SU-DHL-6 (cell line): Measurements from ENCODE around the gene CST9.

ENCODE experiments used
- H2AFZ ChIP-seq: fragments of 200-600 bp; sonication (generic); 2 replicates; pipeline ENCODE4 v1.6.1; 2014; ENCODE audit warnings: low read depth, mild to moderate bottlenecking, moderate library complexity, mixed read lengths, antibody characterized with exemption, low read length; ENCODE audit not compliant: severe bottlenecking
- H3F3A ChIP-seq: fragments of 200-600 bp; shearing (Covaris generic); 2 replicates; pipeline ENCODE4 v1.6.0; 2016; ENCODE audit warnings: antibody characterized with exemption, mild to moderate bottlenecking; ENCODE audit not compliant: insufficient read depth
- H3K27ac ChIP-seq: fragments of 200-600 bp; sonication (generic); 2 replicates; pipeline ENCODE4 v1.5.1; 2016; ENCODE audit warnings: low read depth, mild to moderate bottlenecking, low read length, moderate library complexity, mixed read lengths
- H3K27me3 ChIP-seq: fragments of 200-600 bp; sonication (generic), shearing (Covaris generic); 2 replicates; pipeline ENCODE4 v1.6.0; 2014; ENCODE audit warnings: mild to moderate bottlenecking, low read length
- H3K36me3 ChIP-seq: fragments of 200-600 bp; sonication (generic); 2 replicates; pipeline ENCODE4 v1.6.1; 2014; ENCODE audit warnings: mild to moderate bottlenecking, low read length, mixed read lengths
- H3K4me2 ChIP-seq: fragments of 300-600, 200-600 bp; shearing (Covaris generic), sonication (generic); 2 replicates; pipeline ENCODE4 v1.6.0; 2014; ENCODE audit warnings: low read length, low read depth, mild to moderate bottlenecking; ENCODE audit not compliant: poor library complexity, severe bottlenecking
- H3K4me3 ChIP-seq: fragments of 200-600 bp; sonication (generic); 2 replicates; pipeline ENCODE4 v1.5.1; 2014; ENCODE audit warnings: antibody characterized with exemption, low read length, mild to moderate bottlenecking, mixed read lengths; ENCODE audit not compliant: insufficient read depth, poor library complexity, severe bottlenecking
- H3K79me2 ChIP-seq: fragments of 200-600 bp; sonication (generic); 2 replicates; pipeline ENCODE4 v1.6.1; 2014; ENCODE audit warnings: mild to moderate bottlenecking, low read length, moderate library complexity; ENCODE audit not compliant: insufficient read depth
- H3K9ac ChIP-seq: fragments of 200-600 bp; sonication (generic); 2 replicates; pipeline ENCODE4 v1.7.0; 2014; ENCODE audit warnings: mild to moderate bottlenecking, low read length
- H3K9me2 ChIP-seq: fragments of 200-600 bp; sonication (generic); replicated peaks from 2 replicates; pipeline ENCODE4 v1.6.1; 2014; ENCODE audit warnings: low read length; ENCODE audit not compliant: insufficient read depth
- H3K9me3 ChIP-seq: fragments of 200-600 bp; sonication (generic); 2 replicates; pipeline ENCODE4 v1.6.1; 2014; ENCODE audit warnings: low read length, mixed read lengths; ENCODE audit not compliant: insufficient read depth
- H4K20me1 ChIP-seq: fragments of 200-600 bp; sonication (generic); 2 replicates; pipeline ENCODE4 v1.6.1; 2014; ENCODE audit warnings: low read depth, mild to moderate bottlenecking, antibody characterized with exemption, low read length, moderate library complexity, mixed read lengths
- EZH2phosphoT487 ChIP-seq: fragments of 200-600 bp; sonication (generic), shearing (Covaris generic); conservative IDR thresholded peaks from 2 replicates; pipeline ENCODE4 v1.6.1; 2018; ENCODE audit warnings: mild to moderate bottlenecking, antibody characterized with exemption, low read length, moderate library complexity, mixed read lengths
- TF ChIP-seq, protein P1 (sequence below): fragments of 200-600 bp; sonication (generic); IDR thresholded peaks from one replicate; pipeline ENCODE4 v1.5.1; 2017; ENCODE audit warnings: antibody characterized with exemption, mild to moderate bottlenecking, low read length, moderate library complexity; ENCODE audit not compliant: insufficient read depth, poor library complexity, severe bottlenecking

Gene CST9, protein sequence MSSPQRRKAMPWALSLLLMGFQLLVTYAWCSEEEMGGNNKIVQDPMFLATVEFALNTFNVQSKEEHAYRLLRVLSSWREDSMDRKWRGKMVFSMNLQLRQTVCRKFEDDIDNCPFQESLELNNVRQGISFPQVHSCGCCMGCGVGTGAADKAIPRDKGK

DNA sequence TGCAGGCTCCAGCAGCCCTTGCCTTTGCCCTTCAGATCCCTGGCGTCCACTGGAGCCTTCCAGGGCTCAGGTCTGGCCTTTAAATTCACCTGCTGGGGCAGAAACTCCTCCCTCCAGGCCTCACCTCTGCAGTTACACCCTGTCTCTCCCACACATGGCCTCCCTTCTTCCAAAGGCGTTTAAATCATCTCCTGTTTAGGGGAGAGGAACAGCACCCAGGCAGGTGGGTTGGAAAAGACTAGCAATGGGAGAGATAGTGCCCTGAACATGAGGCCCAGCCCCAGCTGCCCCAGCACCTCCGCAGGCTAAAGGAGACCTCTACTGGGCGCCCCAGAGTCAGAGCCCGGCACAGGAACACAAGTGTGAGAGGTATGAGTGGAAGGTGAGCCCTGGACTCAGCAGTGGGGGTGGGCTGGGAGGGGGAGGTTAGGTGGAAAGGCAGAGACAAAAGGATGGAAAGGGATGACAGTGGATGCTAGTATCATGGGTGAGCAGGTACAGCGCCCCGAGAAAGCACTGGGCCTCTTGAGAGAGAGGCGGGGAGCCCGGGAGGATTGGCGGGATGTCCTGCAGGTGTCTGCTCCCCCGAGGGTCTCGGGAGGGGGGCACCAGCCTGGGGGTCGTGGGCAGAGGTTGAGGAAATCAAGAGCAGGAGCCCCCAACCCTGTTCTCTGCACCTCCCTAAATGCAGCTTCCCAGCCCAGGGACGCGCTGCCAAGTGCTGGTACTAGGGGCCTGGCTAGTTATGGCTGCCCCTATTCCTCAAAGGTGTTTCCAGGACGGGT lies at the start of gene CST9:
TSS of gene CST9 (minus strand) at position 51 of the 785 bp plus-strand sequence. CDS start 53 bp downstream, outside the sequence.
- H3K4me2 ChIP-seq: no peak within 1 kb of the TSS
- no peak within 1 kb of the TSS for H3K4me3 ChIP-seq
- H4K20me1 ChIP-seq: no peaks in the 10 kb centered on the region
- no peaks in the 10 kb centered on the region for H3K79me2 ChIP-seq
- H3K9ac ChIP-seq: no peak within 1 kb of the TSS
- no peak within 1 kb of the TSS for H2AFZ ChIP-seq
- H3K27ac ChIP-seq: no peak within 1 kb of the TSS
- H3K9me3 ChIP-seq: no peaks in the 10 kb centered on the region
- no peaks in the 10 kb centered on the region for H3K36me3 ChIP-seq
- no peaks in the 10 kb centered on the region for H3K27me3 ChIP-seq
- H3F3A ChIP-seq: no peaks in the 10 kb centered on the region
- H3K9me2 ChIP-seq: no peaks in the 10 kb centered on the region
- TF ChIP-seq EZH2phosphoT487: no peak
- TF ChIP-seq, protein P1, sequence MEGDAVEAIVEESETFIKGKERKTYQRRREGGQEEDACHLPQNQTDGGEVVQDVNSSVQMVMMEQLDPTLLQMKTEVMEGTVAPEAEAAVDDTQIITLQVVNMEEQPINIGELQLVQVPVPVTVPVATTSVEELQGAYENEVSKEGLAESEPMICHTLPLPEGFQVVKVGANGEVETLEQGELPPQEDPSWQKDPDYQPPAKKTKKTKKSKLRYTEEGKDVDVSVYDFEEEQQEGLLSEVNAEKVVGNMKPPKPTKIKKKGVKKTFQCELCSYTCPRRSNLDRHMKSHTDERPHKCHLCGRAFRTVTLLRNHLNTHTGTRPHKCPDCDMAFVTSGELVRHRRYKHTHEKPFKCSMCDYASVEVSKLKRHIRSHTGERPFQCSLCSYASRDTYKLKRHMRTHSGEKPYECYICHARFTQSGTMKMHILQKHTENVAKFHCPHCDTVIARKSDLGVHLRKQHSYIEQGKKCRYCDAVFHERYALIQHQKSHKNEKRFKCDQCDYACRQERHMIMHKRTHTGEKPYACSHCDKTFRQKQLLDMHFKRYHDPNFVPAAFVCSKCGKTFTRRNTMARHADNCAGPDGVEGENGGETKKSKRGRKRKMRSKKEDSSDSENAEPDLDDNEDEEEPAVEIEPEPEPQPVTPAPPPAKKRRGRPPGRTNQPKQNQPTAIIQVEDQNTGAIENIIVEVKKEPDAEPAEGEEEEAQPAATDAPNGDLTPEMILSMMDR: no peak

DNA sequence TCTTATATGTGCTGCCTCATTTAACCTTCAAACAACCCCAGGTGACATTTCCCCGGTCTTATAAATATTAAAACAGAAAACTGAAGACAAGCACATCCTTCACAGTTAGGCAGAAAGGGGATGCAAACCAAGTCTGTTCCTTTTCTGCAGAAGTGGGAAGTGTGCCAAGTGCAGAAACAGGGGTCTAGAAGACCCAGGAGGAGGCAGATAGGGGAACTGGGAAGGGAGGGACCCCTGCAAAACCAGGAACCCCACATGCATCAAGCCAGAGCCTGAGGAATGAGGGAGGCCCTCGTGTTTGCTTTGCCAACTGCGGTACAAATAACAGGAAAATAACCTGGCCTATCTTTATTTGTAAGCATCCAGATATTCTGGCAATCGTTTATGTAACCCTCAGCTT lies 49.0 kb upstream of the CST9 start:
- no peaks in the 10 kb centered on the region for H3K9me2 ChIP-seq
- no peak overlapping the region for H3K9ac ChIP-seq
- H4K20me1 ChIP-seq: no peaks in the 10 kb centered on the region
- no peak overlapping the region for H3K27ac ChIP-seq
- H3K27me3 ChIP-seq: no peaks in the 10 kb centered on the region
- H3F3A ChIP-seq: no peaks in the 10 kb centered on the region
- no peaks in the 10 kb centered on the region for H3K9me3 ChIP-seq
- no peak overlapping the region for H3K4me3 ChIP-seq
- H3K4me2 ChIP-seq: no peak overlapping the region
- no peak overlapping the region for H2AFZ ChIP-seq
- TF ChIP-seq, protein P1: no peak
- no peak for TF ChIP-seq EZH2phosphoT487
- no peaks in the 10 kb centered on the region for H3K79me2 ChIP-seq
- no peaks in the 10 kb centered on the region for H3K36me3 ChIP-seq

DNA sequence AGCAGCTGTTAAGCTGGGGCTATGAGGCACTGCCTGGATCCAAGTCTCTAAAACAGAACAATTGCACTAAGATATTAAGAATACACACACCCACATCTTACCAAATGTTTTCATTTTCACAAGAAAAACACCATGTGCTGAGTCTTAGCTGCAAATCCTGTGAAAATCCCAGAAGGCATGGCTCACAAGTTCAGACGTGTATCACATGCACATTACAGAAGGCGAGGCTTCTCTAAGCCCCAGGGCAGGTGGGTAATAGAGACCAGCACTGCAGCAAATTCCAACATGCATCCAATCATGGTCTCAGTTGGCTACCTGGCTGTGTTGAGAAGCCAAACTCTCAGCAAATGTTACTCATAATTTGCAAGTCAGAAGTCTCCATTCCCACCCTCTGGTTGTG lies 48.3 kb upstream of the CST9 start:
- H3K9me3 ChIP-seq: no peaks in the 10 kb centered on the region
- TF ChIP-seq, protein P1: no peak
- TF ChIP-seq EZH2phosphoT487: no peak
- H2AFZ ChIP-seq: no peak overlapping the region
- H3F3A ChIP-seq: no peaks in the 10 kb centered on the region
- no peaks in the 10 kb centered on the region for H3K79me2 ChIP-seq
- no peaks in the 10 kb centered on the region for H3K9me2 ChIP-seq
- no peak overlapping the region for H3K4me2 ChIP-seq
- no peaks in the 10 kb centered on the region for H4K20me1 ChIP-seq
- no peak overlapping the region for H3K9ac ChIP-seq
- H3K36me3 ChIP-seq: no peaks in the 10 kb centered on the region
- no peak overlapping the region for H3K4me3 ChIP-seq
- no peak overlapping the region for H3K27ac ChIP-seq
- H3K27me3 ChIP-seq: no peaks in the 10 kb centered on the region
